Measurements from ENCODE around the gene ATP6V0A1. TPM values are rescaled to one million over a fixed set of nuclear protein-coding genes. Genes with fewer than 3 reads are reported as not detected.

The ATP6V0A1 gene
- total and polyA plus RNA-seq, 7 donors, result 41.1 to 116 (median 62.7) TPM

GRCh38 chr17:42518046-42518754, 59.5 kb downstream of the ATP6V0A1 start:
- H3K27me3 ChIP-seq (ENCODE audit: insufficient read depth in 3 of 3, low read length in 2 of 3), result no peaks in the 10 kb centered on the region
- intact Hi-C loops (cut with DNase I), result loop anchor here in 1 of 2 donors (5.0 kb wide), 3 partner anchors 86 to 196 kb away; no protein-coding TSS in a partner anchor
- peaks cover 56% of the 10 kb centered on the region for H3K4me1 ChIP-seq
- peak overlapping the region; percentile 84 for H3K27ac ChIP-seq
- H3K9me3 ChIP-seq, result no peaks in the 10 kb centered on the region
- WGBS, 3 donors, result 31 to 38% (median 31%) methylated on average over 8 to 9 of the region's 9 CpGs
- peak; percentile 86 to 90 for DNase-seq
- peaks cover 10 to 69% of the 10 kb centered on the region in 2 donors for H3K36me3 ChIP-seq (ENCODE audit: insufficient read depth in 1 of 2, low read depth in 1 of 2)
- ATAC-seq, result peak; percentile 65 to 80 (median 74)
- no peak for TF ChIP-seq CTCF (IDR thresholded peaks at IDR 0.05)
- H3K4me3 ChIP-seq, result no peak overlapping the region

- DNase-seq (no peak), ATAC-seq (peak in 3 of 4 donors; percentile 12 to 24 (median 22))
- H3K4me1 ChIP-seq, result peaks cover 56% of the 10 kb centered on the region
- WGBS, 3 donors, result 24 to 37% (median 30%) methylated on average over 6 of the region's 6 CpGs
- H3K36me3 ChIP-seq (ENCODE audit: insufficient read depth in 1 of 2, low read depth in 1 of 2), result peaks cover 6 to 67% of the 10 kb centered on the region in 2 donors
- H3K9me3 ChIP-seq, result no peaks in the 10 kb centered on the region
- intact Hi-C loops (cut with DNase I), result loop anchor here in 1 of 2 donors (5.0 kb wide), 3 partner anchors 87 to 197 kb away; no protein-coding TSS in a partner anchor
- H3K27ac ChIP-seq, result peak overlapping the region; percentile 84
- H3K27me3 ChIP-seq (ENCODE audit: insufficient read depth in 3 of 3, low read length in 2 of 3), result no peaks in the 10 kb centered on the region
- no peak overlapping the region for H3K4me3 ChIP-seq
- TF ChIP-seq CTCF (IDR thresholded peaks at IDR 0.05), result no peak
These were observed 60.3 kb downstream of the ATP6V0A1 start for GRCh38 chr17:42518755-42519545.

GRCh38 chr17:42519546-42520491, 61.1 kb downstream of the ATP6V0A1 start:
- Histone ChIP-seq H3K4me1 (peaks cover 61% of the 10 kb centered on the region), H3K4me3 (no peak overlapping the region), H3K27me3 (ENCODE audit: insufficient read depth in 3 of 3, low read length in 2 of 3) (no peaks in the 10 kb centered on the region), H3K9me3 (no peaks in the 10 kb centered on the region), H3K27ac (peak overlapping the region; percentile 84), H3K36me3 (ENCODE audit: insufficient read depth in 1 of 2, low read depth in 1 of 2) (peaks cover 3 to 58% of the 10 kb centered on the region in 2 donors)
- DNase-seq (peak; percentile 93), ATAC-seq (peak; percentile 20 to 48 (median 28))
- WGBS, 3 donors, result 37 to 46% (median 38%) methylated on average over 12 of the region's 12 CpGs
- intact Hi-C loops (cut with DNase I), result loop anchor here in 1 of 2 donors (5.0 kb wide), 4 partner anchors 88 to 198 kb away; partner anchors contain the start of gene CAVIN1
- no peak for TF ChIP-seq CTCF (IDR thresholded peaks at IDR 0.05)

GRCh38 chr17:42520540-42520951, 61.9 kb downstream of the ATP6V0A1 start:
- ATAC-seq, result no peak
- no peaks in the 10 kb centered on the region for H3K27me3 ChIP-seq (ENCODE audit: insufficient read depth in 3 of 3, low read length in 2 of 3)
- H3K9me3 ChIP-seq, result no peaks in the 10 kb centered on the region
- 47 to 55% (median 50%) methylated on average over 9 of the region's 9 CpGs for WGBS, 3 donors
- H3K4me1 ChIP-seq, result peaks cover 68% of the 10 kb centered on the region
- H3K36me3 ChIP-seq (ENCODE audit: insufficient read depth in 1 of 2, low read depth in 1 of 2), result peaks cover 3 to 51% of the 10 kb centered on the region in 2 donors
- H3K4me3 ChIP-seq, result no peak overlapping the region
- H3K27ac ChIP-seq, result peak overlapping the region; percentile 84
- intact Hi-C loops (cut with DNase I), result loop anchor here in 1 of 2 donors (5.0 kb wide), 1 partner anchor 98 kb away; the partner anchor contains the start of gene CAVIN1
- DNase-seq, result no peak
- TF ChIP-seq CTCF (IDR thresholded peaks at IDR 0.05), result no peak

Measured in psoas muscle (tissue), 8 donors.